B cell (primary cell): ENCODE measurements around the gene LRRC49.

ENCODE experiments used
- CTCF ChIP-seq: fragments of 200-600 bp; IDR thresholded peaks from one replicate; pipeline ENCODE4 v1.8.0; 2022; ENCODE audit warnings: antibody characterized with exemption, mild to moderate bottlenecking
- EZH2 ChIP-seq: IDR thresholded peaks from 2 replicates; pipeline ENCODE4 v1.6.1; 2012; ENCODE audit warnings: borderline replicate concordance, low read depth, mild to moderate bottlenecking, moderate library complexity, low read length; ENCODE audit not compliant: insufficient read depth, poor library complexity, severe bottlenecking

GRCh38 chr15:71013446-71013845 lies 120.8 kb downstream of the LRRC49 start:
- TF ChIP-seq CTCF (no peak), EZH2 (no peak)
